HG03521 (cell line): ENCODE results near the gene MAML2.

Experiments
- ATAC-seq: cut with Tn5 transposase; IDR thresholded peaks from one replicate; pipeline ENCODE4 v1.9.1; 2021; ENCODE audit warnings: mild to moderate bottlenecking, moderate library complexity; ENCODE audit not compliant: unreplicated experiment

MAML2 gene

GRCh38 chr11:96162816-96163499 is 180.0 kb downstream of the MAML2 start:
- no peak for ATAC-seq

GRCh38 chr11:96161307-96162089 is 181.5 kb downstream of the MAML2 start:
- ATAC-seq, result no peak

GRCh38 chr11:96160732-96161306 is 182.2 kb downstream of the MAML2 start:
- no peak for ATAC-seq

- no peak for ATAC-seq
Observed at GRCh38 chr11:96159968-96160367, 183.0 kb downstream of the MAML2 start.

- ATAC-seq, result no peak
Observed at GRCh38 chr11:96158126-96158525, 184.9 kb downstream of the MAML2 start.

GRCh38 chr11:96157517-96157873 is 185.5 kb downstream of the MAML2 start:
- ATAC-seq, result no peak

GRCh38 chr11:96156379-96156722 is 186.6 kb downstream of the MAML2 start:
- no peak for ATAC-seq

GRCh38 chr11:96155627-96156378 is 187.2 kb downstream of the MAML2 start:
- ATAC-seq, result peak; percentile 55

- ATAC-seq, result no peak
Observed at GRCh38 chr11:96154802-96155520, 188.0 kb downstream of the MAML2 start.

GRCh38 chr11:96152623-96153022 is 190.4 kb downstream of the MAML2 start:
- ATAC-seq, result no peak

- no peak for ATAC-seq
Observed at GRCh38 chr11:96151501-96151900, 191.5 kb downstream of the MAML2 start.

GRCh38 chr11:96150609-96151008 is 192.4 kb downstream of the MAML2 start:
- ATAC-seq, result no peak

- ATAC-seq, result no peak
Observed at GRCh38 chr11:96149743-96150555, 193.0 kb downstream of the MAML2 start.

GRCh38 chr11:96147906-96148486 is 195.0 kb downstream of the MAML2 start:
- ATAC-seq, result no peak

- ATAC-seq, result no peak
Observed at GRCh38 chr11:96147186-96147585, 195.8 kb downstream of the MAML2 start.

GRCh38 chr11:96146765-96147164 is 196.2 kb downstream of the MAML2 start:
- ATAC-seq, result no peak

GRCh38 chr11:96145163-96145585 is 197.8 kb downstream of the MAML2 start:
- no peak for ATAC-seq

GRCh38 chr11:96144553-96144952 is 198.4 kb downstream of the MAML2 start:
- ATAC-seq, result no peak

- ATAC-seq, result no peak
Observed at GRCh38 chr11:96143041-96143521, 199.9 kb downstream of the MAML2 start.
